CD4-positive, alpha-beta T cell treated with Interleukin-6 for 4 hours (primary cell): Measurements from ENCODE around the gene TBC1D17.

Experiments used
- DNase-seq: peaks from one replicate; pipeline ENCODE4 v3.0.0-alpha.2; 2020; ENCODE audit warnings: mixed read lengths

The TBC1D17 gene

DNA sequence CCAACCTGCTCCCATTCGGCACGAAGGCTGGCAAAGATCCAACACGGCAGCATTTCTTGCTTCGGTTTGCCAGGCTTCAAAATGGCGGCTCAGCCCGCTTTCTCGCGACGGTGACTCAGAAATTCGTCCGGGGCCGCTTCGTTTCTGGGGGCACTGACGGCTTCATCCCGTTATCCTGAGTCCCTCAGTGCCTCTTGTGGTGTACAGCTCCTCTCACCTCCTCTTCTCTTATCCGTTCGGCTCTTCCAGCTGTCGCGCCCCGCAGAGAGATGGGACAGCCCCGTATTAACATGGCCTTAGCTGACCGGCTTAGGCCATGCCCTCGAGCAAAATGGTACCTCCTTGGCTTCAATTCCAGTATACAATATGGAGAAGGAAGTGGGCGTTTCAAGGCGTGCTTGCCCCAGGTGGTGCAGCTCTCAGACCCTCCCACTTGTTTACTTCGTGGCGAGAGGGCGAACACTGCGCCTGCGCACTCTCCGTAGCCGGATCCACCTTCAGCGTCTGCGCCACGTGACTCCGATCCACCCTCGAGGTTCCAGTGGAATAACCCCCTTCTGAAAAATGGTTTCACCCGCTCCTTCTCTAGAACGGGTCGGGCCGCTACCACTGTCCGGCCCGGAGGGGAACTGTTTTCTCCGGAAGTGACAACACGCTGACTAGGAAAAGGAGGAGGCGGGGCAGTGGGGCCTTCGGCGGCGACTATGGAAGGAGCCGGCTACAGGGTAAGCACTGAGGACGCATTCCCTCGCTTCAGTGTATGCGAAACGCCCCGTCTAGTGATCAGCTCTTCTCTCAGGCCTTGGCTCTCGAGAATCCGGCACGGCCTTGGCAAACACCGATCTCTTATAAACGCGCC, at the start of gene TBC1D17, which contains the start of gene AKT1S1:
TBC1D17 (plus strand) TSS at position 683 of the 859 bp plus-strand sequence; CDS start at position 705, 22 bp downstream.
AKT1S1 (minus strand) TSS at position 336 of the 859 bp plus-strand sequence. CDS start 4,060 bp downstream, outside the sequence.
- DNase-seq: peak; percentile 99

DNA sequence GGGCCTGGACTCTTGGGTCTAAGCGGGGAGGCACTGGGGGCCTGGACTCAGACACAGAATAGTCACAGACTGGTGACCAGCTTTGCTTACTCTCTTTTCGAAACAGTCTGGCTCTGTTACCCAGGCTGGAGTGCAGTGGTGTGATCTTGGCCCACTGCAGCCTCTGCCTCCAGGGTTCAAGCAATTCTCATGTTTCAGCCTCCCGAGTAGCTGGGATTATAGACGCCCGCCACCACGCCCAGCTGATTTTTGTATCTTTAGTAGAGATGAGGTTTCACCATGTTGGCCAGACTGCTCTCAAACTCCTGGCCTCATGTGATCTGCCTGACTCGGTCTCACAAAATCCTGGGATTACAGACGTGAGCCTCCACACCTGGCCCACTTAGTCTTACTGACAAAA, 48.3 kb upstream of the TBC1D17 start:
- no peak for DNase-seq

DNA sequence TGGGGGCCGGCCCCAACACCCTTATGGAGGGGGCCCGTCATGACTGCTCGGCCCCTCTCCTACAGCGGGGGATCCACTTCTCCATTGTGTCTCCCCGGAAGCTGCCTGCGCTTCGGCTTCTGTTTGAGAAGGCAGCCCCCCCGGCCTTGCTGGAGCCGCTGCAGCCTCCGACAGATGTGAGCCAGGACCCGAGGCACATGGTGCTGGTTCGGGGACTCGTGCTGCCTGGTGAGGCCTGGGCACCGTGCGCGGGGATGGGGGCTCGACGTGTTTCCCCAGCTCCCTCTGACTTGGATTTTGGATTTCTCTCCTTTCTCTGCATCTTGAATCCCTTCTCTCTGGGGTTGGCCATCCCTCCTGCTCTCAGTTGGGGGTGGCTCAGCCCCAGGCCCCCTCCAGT, 47.8 kb upstream of the TBC1D17 start:
- no peak for DNase-seq

DNA sequence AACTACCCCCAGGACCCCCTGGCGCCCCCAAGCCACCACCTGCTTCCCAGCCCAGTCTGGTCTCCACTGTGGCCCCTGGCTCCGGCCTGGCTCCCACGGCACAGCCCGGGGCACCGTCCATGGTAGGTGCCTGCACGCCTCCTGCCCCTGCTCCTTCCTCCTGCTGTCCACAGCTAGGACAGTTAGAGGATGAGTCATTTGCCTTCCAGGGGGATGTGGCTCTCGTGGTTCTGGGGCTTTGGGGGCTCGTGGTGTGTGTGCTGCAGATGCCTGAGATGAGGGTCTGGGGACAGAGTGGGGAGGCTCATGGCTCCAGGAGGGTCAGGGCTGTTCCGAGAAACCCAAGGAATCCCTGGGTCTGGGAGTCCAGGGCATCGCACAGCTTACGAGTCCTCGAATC, 46.7 kb upstream of the TBC1D17 start:
- no peak for DNase-seq

DNA sequence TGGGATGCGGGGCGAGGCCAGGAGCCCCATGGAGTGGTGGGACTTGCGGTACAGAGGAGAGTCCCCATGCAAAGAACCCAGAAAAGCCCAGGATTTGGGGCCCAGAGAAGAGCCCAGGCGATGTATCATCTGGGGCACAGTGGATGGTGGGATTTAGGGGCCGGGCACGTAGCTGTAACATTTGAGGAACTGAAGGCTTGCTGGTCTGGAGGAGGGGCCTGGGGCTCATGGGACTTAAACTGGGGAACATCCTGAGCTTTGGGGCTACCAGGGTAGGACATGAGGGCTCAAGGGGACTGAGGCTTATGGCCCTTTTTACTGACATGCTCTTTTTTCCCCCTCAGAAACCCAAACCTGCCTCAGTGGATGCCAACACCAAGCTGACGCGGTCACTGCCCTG, 45.9 kb upstream of the TBC1D17 start:
- no peak for DNase-seq

DNA sequence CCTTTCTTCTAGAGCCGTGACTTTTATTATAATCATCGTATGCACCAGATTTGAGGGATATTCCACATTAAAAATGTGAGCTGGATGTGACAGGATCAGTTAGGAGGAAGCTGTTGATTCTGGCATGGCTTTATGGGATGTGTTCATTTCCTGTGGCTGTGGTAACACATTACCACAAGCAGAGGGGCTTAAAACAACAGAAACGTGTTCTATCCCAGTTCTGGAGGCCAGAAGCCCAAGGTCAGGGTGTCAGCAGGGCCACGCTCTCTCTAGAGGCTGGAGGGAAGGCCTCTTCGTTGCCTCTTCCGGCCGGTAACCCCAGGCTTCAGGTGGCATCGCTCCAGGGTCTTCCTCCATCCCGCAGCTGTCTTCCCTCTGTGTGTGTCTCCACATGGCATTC, 44.9 kb upstream of the TBC1D17 start:
- no peak for DNase-seq

DNA sequence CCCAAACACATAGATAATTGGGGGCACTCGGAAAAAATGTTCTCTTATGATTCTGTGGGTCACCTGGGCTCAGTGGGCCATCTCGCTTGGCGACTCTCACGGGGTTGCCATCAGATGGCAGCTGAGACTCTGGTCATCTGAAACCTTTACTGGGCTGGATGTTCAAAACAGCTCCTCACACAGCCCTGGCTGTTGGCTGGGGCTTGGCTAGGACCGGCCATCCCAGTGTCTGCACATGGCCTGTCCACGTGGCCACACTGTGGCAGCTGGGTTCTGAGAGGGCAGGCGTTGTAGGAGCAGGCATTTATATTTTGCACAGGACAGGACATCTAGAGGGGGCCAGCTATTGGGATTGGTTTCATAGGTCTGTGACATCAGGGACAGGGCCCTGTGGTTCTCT, 43.9 kb upstream of the TBC1D17 start:
- DNase-seq: no peak

DNA sequence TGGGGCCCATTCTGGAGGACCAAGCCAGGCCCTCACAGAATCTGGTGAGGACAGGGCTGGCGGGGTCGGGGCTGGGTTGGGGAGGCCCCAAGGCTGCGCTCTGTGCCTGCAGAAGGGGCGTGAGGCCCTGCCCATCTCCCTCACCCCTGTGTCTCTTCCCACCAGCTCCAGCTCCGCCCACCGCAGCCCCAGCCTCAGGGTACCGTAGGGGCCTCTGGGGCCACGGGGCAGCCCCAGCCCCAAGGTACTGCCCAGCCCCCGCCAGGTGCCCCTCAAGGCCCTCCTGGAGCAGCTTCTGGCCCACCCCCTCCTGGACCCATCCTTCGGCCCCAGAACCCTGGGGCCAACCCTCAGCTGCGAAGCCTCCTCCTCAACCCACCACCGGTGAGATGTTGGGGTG, 41.9 kb upstream of the TBC1D17 start:
- no peak for DNase-seq

DNA sequence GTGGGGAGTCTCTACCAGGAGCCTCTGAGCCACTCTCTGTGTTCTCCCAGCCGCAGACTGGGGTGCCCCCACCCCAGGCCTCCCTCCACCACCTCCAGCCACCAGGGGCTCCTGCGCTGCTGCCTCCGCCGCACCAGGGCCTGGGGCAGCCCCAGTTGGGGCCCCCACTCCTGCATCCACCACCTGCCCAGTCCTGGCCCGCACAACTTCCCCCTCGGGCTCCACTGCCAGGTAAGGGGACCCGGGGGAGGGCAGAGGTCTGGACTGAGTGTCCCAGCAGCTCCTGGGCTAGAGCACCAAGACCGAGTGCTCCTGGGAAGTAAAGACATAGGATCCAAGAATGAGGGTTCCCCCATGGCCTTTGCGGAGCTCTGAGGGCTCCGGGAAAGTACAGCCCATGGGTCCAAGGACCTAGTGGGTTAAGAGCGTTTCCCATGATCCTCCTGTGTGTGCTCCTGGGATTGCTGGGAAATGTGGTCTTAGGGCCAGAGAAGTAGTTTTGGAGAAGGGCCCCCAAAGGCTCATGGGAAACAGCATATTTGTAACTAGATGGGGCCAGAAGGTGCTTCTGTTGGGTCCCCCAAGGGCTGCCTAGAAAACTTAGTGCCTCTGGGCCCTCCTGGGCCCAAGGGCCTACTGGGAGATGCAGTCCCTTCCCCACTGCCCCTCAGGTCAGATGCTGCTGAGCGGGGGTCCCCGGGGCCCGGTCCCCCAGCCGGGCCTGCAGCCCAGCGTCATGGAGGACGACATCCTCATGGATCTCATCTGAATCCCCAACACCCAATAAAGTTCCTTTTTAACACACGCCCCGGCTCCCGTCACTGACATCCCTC, 41.1 kb upstream of the TBC1D17 start:
- DNase-seq: no peak

DNA sequence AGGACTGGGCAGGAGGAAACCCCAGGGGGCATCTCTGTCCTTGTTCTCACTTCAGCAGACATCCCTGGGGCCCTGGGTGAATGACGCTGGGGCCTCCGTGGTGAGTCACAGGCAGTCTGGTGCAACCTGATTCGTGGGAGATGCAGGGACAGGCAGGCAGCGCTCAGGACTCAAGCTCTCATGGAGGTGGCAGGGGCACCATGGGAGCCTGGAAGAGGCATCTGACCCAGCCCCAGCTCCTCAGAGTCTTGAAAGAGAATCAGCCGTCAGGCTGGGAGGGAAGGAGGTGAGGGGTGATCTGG, 40.5 kb upstream of the TBC1D17 start:
- no peak for DNase-seq

DNA sequence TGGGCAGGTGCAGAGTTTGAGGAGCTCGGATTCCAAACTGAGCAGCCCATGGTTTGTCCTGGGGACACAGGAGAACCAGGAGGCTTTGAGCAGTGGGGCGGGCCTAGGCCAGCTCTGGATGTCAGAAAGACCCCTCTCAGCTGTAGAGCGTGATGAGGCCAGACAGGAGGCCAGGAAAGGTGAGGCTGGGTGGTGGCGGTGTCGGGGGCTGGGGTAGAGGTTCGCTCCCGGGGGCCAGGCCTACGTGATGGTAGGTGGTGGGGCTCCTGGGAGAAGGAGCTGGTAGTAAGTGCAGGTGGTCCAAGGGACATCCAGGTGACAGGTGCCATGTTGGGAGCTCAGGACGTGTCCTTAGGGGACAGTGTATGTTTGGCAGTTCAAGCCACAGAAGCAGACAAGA, 40.1 kb upstream of the TBC1D17 start:
- no peak for DNase-seq

DNA sequence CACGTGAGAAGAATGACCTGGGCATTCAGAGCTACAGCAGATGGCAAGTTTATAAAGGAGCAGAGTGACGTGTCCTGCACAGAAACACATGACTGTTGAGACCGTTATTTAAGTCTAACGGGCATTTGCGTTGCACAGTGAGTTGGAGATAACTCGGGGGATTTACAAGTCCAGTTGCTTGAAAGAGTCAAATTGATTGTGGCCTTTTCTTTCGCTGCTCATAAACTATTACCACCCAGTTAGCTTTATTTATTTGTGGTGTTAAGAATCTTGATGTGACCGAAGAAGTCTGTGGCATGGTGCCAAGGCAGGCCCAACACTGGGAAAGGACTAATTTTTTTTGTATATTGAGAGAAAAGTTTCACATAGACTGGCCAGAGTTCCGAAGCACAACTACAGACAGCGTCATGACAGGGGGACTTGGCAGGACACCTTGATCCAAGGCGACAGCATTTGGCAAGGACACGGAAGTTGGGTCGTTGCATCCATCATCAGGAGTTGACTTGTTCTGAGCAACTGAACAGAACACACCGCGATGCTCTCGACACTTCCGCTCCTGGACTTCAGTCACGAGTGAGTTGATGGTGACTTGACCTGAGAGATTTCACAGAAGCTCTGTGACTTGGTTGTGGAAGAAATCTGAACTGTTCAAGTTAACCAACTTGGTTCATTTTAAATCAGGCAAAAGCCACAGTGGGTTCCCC, 38.5 kb upstream of the TBC1D17 start:
- no peak for DNase-seq

DNA sequence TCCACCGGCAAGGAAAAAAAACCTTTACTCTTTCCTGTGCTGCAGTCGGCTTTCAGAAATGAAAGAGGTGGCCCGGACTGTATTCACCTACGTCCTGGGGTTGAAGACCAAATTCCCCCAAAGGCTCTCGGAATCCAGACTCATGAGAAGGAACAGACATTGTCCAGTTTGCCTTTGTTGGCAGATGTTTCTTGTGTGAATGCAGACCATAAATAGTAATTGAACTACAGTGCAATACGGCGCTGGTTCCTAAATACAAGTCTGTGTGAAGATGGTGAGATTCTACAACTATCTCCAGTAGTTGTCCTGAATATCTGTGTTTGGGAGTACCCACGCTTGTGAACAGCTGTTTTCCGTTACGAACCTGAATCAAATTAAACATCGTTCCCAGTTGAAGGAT, 37.8 kb upstream of the TBC1D17 start:
- DNase-seq: no peak

DNA sequence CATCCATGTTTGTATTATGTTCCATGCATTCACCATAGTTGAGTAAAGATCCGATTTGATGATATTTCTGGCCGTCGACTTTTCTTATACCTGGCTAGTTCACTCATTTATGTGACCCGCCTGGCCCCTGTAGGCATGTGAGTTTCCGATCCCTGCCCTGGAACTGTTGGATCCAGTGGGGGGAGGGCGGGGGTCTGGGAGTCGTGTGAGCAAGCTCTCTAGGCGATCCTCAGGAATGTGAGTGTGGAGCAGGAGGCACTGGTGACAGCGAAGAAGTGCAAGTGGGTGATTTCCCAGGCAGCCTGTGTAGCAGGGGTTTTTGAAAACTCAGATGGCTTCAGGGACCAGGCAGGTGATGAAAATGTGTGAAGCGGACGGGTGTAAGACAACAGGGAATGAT, 37.2 kb upstream of the TBC1D17 start:
- no peak for DNase-seq

DNA sequence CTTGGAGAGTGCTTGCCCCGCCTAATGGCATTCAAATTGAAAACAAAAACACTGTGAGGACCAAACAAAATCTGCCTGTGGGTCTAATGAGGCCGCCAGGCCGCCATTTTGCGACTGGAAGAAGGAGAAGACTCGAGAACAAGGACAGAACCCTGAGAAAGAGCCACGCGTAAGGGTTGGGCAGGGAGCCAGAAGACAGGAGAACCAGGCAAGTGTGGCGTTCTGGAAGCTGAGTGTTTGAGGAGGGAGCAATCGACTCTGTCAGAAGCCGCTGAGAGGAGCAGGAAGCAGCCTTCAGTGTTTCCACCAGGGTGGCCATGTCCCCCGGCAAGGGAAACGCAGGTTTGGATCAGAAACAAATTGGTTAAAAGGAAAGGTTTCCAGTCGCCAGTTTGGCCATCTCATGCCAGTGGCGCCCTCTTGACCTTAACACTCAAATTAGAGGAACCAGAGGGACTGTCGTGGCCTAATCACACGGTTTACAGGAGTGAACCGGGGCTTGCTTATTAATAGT, 36.7 kb upstream of the TBC1D17 start:
- no peak for DNase-seq

DNA sequence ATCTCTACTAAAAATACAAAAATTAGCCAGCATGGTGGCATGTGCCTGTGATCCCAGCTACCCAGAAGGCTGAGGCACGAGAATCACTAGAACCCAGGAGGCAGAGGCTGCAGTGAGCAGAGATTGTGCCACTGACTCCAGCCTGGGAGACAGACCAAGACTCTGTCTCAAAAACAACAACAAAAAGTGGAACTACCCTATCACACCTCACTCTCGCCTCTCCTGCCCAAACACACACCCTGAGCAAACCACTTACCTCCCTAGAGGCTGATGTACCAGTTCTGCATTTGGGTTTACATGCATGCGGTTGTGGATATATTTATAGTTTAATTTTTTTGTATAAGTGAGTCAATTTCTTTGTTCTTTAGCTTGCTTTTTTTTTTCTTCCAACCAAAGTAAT, 34.2 kb upstream of the TBC1D17 start:
- no peak for DNase-seq

DNA sequence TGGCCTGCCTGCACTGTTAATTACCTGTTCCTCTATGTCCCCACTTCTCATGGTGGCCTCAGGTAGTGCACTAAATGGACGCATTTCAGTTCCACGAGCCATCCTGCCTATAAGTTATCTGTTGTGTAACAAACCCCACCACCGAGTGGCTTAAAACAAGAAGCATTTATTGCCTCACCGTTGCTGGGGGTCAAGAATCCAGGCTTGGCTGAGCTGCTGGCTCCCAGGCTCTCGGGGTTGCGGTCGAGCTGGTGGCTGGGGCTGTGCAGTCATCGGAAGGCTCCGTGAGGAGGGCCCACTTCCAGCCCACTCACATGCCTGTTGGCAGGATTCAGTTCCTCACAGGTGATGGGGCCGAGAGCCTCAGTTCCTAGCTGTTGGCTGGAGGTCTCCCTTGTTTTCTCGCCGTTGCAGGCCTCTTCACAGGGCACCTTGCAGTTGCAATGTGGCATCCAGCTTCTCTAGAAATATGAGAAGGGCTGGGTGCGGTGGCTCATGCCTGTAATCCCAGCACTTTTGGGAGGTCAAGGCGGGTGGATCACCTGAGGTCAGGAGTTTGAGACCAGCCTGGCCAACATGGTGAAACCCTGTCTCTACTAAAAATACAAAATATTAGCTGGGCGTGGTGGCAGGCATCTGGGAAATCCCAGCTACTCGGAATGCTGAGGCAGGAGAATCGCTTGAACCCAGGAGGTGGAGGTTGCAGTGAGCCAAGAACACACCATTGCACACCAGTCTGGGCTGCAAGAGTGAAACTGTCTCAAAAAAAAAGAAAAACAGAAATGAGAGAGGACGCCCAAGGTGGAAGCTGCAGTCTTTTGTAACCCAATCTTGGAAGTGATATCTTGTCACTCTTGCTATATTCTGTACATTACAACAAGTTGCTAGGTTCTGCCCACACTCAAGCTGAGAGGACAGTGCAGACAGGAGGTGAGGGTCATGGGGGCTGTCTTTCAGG, 33.1 kb upstream of the TBC1D17 start:
- no peak for DNase-seq

DNA sequence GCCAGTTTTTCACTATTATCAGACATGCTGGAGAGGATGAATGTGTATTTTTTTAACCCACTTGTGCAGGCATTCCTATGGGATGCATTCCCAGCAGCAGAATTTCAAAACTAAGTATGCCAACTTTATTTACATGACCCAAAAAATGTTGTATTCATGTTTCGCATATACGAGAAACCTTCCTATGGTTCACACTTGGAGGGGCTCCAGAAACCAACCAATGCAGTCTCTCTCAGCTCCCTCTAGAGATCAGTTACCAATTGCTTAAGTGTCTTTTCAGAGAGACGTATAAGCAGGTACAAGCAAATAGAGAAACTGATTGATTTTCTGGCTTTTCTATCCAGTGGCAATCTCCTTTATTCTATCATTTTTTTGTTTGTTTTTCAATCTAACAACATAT, 32.1 kb upstream of the TBC1D17 start:
- no peak for DNase-seq

DNA sequence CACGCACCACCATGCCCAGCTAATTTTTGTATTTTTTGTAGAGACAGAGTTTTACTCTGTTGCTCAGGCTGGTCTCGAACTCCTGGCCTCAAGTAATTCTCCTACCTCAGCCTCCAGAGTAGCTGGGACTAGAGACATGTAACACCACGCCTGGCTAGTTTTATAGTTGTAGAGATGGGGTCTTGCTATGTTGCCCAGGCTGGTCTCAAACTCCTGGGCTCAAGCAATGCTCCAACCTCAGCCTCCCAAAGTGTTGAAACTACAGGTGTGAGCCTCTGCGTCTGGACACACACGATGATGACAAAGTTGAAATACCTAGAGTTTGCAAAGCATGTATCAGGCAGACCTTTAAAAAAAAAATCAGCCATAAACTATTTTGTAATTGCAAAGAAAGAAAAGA, 31.1 kb upstream of the TBC1D17 start:
- no peak for DNase-seq

DNA sequence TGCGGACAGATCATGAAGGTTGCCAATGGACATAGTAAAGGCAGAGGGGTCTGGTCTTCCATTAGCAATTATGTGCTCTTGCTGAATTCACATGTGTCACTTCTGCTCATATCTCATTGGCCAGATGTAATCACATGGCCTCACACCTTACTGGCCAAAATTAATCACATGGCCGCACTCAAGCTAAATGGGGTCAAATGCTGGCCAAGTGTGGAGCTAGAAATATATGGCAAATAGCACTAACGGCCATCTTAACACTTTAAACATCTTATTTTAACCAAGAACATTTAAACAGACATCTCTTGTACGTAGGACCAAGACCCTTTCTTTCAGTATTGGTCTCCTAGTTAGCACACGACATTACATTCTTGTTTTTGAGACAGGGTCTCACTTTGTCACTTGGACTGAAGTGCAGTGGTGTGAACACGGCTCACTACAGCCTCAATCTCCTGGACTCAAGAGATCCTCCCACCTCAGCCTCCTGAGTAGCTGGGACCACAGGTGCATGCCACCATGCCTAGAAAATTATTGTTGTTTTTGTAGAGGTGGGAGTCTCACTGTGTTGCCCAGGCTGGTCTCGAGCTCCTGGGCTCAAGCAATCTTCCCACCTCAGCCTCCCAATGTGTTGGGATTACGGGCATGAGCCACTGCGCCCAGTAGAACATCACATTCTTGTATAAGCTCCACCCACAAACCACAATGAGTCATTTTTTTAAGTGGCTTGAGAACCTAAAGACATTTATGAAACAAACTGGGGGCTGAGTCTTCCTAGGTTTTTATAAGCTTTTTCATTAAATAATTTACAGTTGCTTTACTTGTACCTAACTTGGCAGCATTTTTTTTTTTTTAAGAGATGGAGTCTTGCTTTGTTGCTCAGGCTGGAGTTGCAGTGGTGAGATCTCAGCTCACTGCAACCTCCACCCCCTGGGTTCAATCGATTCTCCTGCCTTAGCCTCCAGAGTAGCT, 29.5 kb upstream of the TBC1D17 start:
- peak; percentile 29 for DNase-seq

DNA sequence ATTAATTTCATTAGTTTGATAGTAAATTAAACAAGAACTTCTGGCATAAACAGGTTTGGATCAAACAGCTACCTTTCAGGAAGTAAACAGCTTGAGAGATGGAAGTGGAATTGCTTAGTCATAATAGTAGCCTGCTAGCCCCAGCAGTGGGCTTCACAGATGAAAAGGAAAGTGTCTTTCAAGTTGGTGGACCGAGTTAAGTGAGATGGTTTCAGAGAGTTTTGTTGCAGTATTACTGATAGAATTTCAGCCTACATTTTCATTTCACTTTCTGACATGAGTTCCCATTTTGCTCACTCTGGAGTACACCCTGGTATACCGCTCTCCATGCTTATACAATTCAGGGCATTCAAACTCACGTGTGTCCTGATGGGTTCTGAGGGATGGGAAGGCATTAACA, 28.6 kb upstream of the TBC1D17 start:
- peak; percentile 1 for DNase-seq
